Spleen (tissue), 7 donors: ENCODE results near the gene ACBD5.

Experiments used
- CTCF ChIP-seq, 11 experiments: fragments of 200-600 bp in 7 of 11; fragments of 450-650 bp in 4 of 11; sonication (generic) in 4 of 11; IDR thresholded peaks in 8 of 11; conservative IDR thresholded peaks in 3 of 11; 1 replicate in 7 of 11; 2 replicates in 4 of 11; pipeline versions ENCODE4 v1.4.0 to v1.8.0; 2016 to 2021; ENCODE audit warnings: antibody characterized with exemption in 11 of 11, inconsistent platforms in 4 of 11, mild to moderate bottlenecking in 1 of 11
- POLR2AphosphoS5 ChIP-seq, 3 donors: sonication (generic); formaldehyde crosslinking; IDR thresholded peaks; one replicate each; pipeline ENCODE4 v1.5.1; 2017; ENCODE audit warnings: antibody characterized with exemption in 3 of 3
- donor health status: DM: no; HTN: no; CAD: no; lungs with moderate emphysema.
- donor health status: DM: no; HTN: no; CAD: no.
- donor health status: DM: no; HTN: no; CAD: no.

- TF ChIP-seq CTCF (IDR thresholded peaks at IDR 0.05 in 8 of 11, conservative IDR thresholded peaks at IDR 0.05 in 3 of 11) (no peak), POLR2AphosphoS5 (IDR thresholded peaks at IDR 0.05) (no peak)
Measured at GRCh38 chr10:27203806-27204205, 36.8 kb downstream of the ACBD5 start.
